Ishikawa (cell line): ENCODE measurements around the gene ZBTB18.

Experiments
- CEBPB ChIP-seq: IDR thresholded peaks from 2 replicates; pipeline ENCODE4 v1.6.1; 2012
- CREB1 ChIP-seq: IDR thresholded peaks from 2 replicates; pipeline ENCODE4 v1.6.1; 2012; ENCODE audit warnings: low read depth
- EGR1 ChIP-seq: IDR thresholded peaks from 2 replicates; pipeline ENCODE4 v1.6.1; 2012
- EP300 ChIP-seq: IDR thresholded peaks from 2 replicates; pipeline ENCODE4 v1.6.1; 2012; ENCODE audit warnings: borderline replicate concordance
- FOXM1 ChIP-seq: IDR thresholded peaks from 2 replicates; pipeline ENCODE4 v1.6.1; 2012; ENCODE audit warnings: low read depth, borderline replicate concordance
- MAX ChIP-seq: IDR thresholded peaks from 2 replicates; pipeline ENCODE4 v1.6.1; 2012
- NFIC ChIP-seq: IDR thresholded peaks from 2 replicates; pipeline ENCODE4 v1.6.1; 2012
- RAD21 ChIP-seq: IDR thresholded peaks from 2 replicates; pipeline ENCODE4 v1.6.1; 2012; ENCODE audit warnings: low read depth
- REST ChIP-seq: IDR thresholded peaks from 2 replicates; pipeline ENCODE4 v1.6.1; 2012; ENCODE audit warnings: low read depth, mild to moderate bottlenecking
- TAF1 ChIP-seq: IDR thresholded peaks from 2 replicates; pipeline ENCODE4 v1.6.1; 2012; ENCODE audit warnings: low read depth, mild to moderate bottlenecking
- TCF12 ChIP-seq: IDR thresholded peaks from 2 replicates; pipeline ENCODE4 v1.6.1; 2012; ENCODE audit warnings: low read depth
- TEAD4 ChIP-seq: IDR thresholded peaks from 2 replicates; pipeline ENCODE4 v1.6.1; 2012
- USF1 ChIP-seq: IDR thresholded peaks from 2 replicates; pipeline ENCODE4 v1.6.1; 2012
- YY1 ChIP-seq: IDR thresholded peaks from 2 replicates; pipeline ENCODE4 v1.6.1; 2012; ENCODE audit warnings: low read depth
- ZBTB7A ChIP-seq: IDR thresholded peaks from 2 replicates; pipeline ENCODE4 v1.6.1; 2012; ENCODE audit warnings: low read depth

ZBTB18 gene

GRCh38 chr1:244010191-244010590, 40.9 kb upstream of the ZBTB18 start:
- TF ChIP-seq TEAD4 (no peak), YY1 (no peak), USF1 (no peak), RAD21 (no peak), TCF12 (no peak), MAX (no peak), EP300 (no peak), NFIC (no peak), REST (no peak), TAF1 (no peak), FOXM1 (no peak), EGR1 (no peak), ZBTB7A (no peak), CREB1 (no peak), CEBPB (no peak)

- TF ChIP-seq FOXM1, result no peak
- no peak for TF ChIP-seq CEBPB
- TF ChIP-seq NFIC, result no peak
- no peak for TF ChIP-seq CREB1
- TF ChIP-seq TEAD4, result no peak
- TF ChIP-seq EP300, result no peak
- no peak for TF ChIP-seq TCF12
- no peak for TF ChIP-seq EGR1
- TF ChIP-seq REST, result no peak
Measured at GRCh38 chr1:244010703-244011123, 40.4 kb upstream of the ZBTB18 start.

GRCh38 chr1:244011271-244011670, 39.8 kb upstream of the ZBTB18 start:
- TF ChIP-seq TCF12 (no peak), NFIC (no peak), FOXM1 (no peak), ZBTB7A (no peak), TAF1 (no peak), EP300 (no peak), MAX (no peak), YY1 (no peak), CREB1 (no peak), USF1 (no peak), REST (no peak), EGR1 (no peak), CEBPB (no peak), TEAD4 (no peak), RAD21 (no peak)

- TF ChIP-seq RAD21, result no peak
- TF ChIP-seq EP300, result no peak
- no peak for TF ChIP-seq EGR1
- TF ChIP-seq USF1, result no peak
- no peak for TF ChIP-seq CEBPB
- TF ChIP-seq ZBTB7A, result no peak
- no peak for TF ChIP-seq FOXM1
- no peak for TF ChIP-seq TCF12
- no peak for TF ChIP-seq TEAD4
- no peak for TF ChIP-seq TAF1
- no peak for TF ChIP-seq YY1
- TF ChIP-seq CREB1, result no peak
- no peak for TF ChIP-seq NFIC
- TF ChIP-seq REST, result no peak
- no peak for TF ChIP-seq MAX
Measured at GRCh38 chr1:244011786-244012185, 39.3 kb upstream of the ZBTB18 start.
